DMS114 treated with DMSO at 0.1 percent for 48 hours (cell line): Measurements from ENCODE around the gene GK.
"Not testable (repeated sequence)": the region's sequence is repeated elsewhere in the genome, so short reads cannot be mapped to it uniquely, and the experiment has no call there.

Experiments
- DNase-seq: peaks from one replicate; lab custom pipeline; 2025; ENCODE audit not compliant: unreplicated experiment; lab: John Stamatoyannopoulos, UW

GK gene

GRCh38 chrX:30652527-30653414 lies 452 bp upstream of the GK start:
- DNase-seq: peak; percentile 81

GRCh38 chrX:30654386-30654785 lies 1.2 kb downstream of the GK start:
- DNase-seq: not testable (repeated sequence)

- DNase-seq: no peak
These were observed 1.9 kb downstream of the GK start for GRCh38 chrX:30654989-30655607.

GRCh38 chrX:30655991-30656390 lies 2.8 kb downstream of the GK start:
- no peak for DNase-seq

- no peak for DNase-seq
These were observed 4.3 kb downstream of the GK start for GRCh38 chrX:30657196-30658161.

- no peak for DNase-seq
These were observed 6.2 kb downstream of the GK start for GRCh38 chrX:30659421-30659820.

GRCh38 chrX:30661228-30661627 lies 8.0 kb downstream of the GK start:
- DNase-seq: no peak

- no peak for DNase-seq
These were observed 10.1 kb downstream of the GK start for GRCh38 chrX:30663322-30663721.

GRCh38 chrX:30665471-30665870 lies 12.2 kb downstream of the GK start:
- DNase-seq: no peak

- DNase-seq: no peak
These were observed 12.9 kb downstream of the GK start for GRCh38 chrX:30666094-30666493.

- no peak for DNase-seq
These were observed 15.4 kb downstream of the GK start for GRCh38 chrX:30668581-30668980.

- not testable (repeated sequence) for DNase-seq
These were observed 18.0 kb downstream of the GK start for GRCh38 chrX:30671189-30671588.

GRCh38 chrX:30673127-30673796 lies 20.0 kb downstream of the GK start:
- DNase-seq: no peak

- no peak for DNase-seq
These were observed 20.8 kb downstream of the GK start for GRCh38 chrX:30673884-30674598.

GRCh38 chrX:30674799-30675198 lies 21.6 kb downstream of the GK start:
- DNase-seq: no peak

GRCh38 chrX:30679369-30679768 lies 26.1 kb downstream of the GK start:
- DNase-seq: no peak

GRCh38 chrX:30680618-30681017 lies 27.4 kb downstream of the GK start:
- DNase-seq: no peak

- no peak for DNase-seq
These were observed 35.4 kb downstream of the GK start for GRCh38 chrX:30688641-30689040.

- no peak for DNase-seq
These were observed 35.9 kb downstream of the GK start for GRCh38 chrX:30689116-30689515.

GRCh38 chrX:30690330-30690729 lies 37.1 kb downstream of the GK start:
- no peak for DNase-seq
